ENCODE results near the gene HEMGN.

HEMGN gene

DNA sequence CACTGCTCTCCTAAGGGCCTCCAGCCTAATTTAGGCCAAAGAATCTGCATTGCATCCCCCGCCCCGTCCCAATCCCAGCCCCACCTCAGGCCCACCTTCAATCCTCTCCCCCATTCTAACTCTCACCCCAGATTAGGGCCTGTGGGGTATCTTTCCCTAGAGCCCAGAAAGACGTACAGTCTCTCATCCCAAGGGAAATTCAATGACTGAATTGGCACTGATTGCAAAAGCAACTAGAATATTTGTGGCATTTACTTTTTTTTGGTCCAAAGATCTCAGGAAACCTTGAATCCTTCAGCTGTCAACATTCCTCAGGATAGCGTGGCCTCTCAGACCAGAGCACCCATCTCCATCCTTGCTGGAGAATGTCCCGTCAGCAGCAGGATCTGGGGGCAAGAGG lies 46.2 kb downstream of the HEMGN start:
- DNase-seq = no peak

DNA sequence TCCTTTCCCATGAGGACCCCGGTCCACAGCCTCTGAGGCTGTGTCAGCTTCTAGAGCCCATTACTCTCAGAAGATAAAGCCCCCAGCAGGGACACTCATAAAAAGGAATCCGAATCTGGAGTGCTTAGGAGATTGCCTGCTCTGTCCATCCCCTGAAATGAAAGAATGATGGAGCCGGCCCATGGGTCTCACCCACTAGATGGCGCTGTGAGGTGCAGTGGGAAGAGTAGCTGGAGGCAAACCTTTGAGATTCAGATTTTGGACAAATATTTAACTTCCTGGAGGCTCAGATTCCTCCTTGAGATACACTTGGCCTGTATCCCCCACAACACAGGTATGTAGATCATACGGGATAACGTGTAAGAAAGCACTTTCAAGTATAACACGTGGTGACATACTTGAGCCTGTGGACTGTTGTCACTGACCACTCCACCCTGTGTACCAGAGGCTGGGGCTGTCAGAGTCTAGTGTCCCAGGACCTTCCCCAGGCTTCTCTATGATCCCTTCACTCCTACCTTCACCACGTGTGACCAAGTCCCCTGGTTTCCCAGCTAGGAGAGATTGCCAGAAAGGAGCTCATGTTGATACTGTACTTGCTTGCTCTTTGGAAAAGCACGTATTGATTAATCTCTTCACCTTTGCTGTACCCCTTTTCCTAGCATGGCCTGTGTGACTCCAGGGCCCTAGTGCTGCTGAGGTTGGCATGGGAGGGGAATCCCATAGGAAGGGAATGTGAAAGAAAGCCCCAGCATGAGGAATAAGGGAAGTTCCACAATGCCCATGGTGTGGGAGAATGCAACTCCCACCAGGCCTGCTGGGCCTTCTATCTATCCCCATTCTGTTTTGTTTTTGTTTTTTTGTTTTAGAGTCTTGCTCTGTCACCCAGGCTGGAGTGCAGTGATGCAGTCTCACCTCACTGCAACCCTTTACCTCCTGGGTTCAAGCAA lies 47.8 kb downstream of the HEMGN start:
- peak; percentile 62 for DNase-seq

DNA sequence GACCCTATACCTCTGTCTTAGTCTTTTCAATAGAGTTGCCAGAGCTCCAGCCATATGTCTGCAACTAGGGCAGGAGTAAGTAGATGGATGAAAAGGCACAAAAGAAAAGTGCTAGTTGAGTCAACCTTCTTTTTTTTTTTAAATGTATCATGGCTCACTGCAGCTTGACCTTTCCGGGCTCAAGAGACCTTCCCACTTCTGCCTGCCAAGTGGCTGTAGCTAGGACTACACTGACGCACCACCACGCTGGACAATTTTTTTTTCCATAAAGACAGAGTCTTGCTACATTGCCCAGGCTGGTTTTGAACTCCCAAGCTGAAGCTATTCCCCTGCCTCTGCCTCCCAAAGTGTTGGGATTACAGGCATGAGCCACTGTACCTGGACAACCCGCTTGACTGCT lies 57.6 kb downstream of the HEMGN start:
- DNase-seq = no peak
